ENCODE data around the gene KCNE3. TPM values are rescaled to one million over a fixed set of nuclear protein-coding genes. Genes with fewer than 3 reads are reported as not detected.

Gene KCNE3
- total and polyA plus RNA-seq, 2 experiments from 2014 or later = 2.3 to 10.6 TPM

DNA sequence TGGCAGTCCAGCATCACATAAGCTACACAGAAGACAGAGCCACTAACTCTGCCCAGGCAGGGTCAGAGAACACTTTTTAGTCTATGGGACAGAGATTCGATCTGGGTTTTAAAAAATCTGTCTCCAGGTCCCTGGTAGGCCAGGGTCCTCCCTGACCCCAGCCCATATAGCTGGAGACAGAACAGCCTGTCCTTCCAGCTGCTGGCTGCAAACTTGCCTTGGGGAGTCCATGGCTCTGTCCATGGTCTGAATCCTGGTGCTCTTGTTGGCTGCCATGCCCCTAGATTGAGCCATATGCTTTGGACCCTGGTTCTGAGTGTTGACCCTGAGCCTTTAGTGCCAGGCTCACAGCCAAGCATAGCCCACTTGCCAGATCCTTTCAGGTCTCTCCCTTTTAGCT, 39.5 kb upstream of the KCNE3 start:
- peaks cover 9% of the 10 kb centered on the region; the same call in 2 of the 3 replicates for H3K36me3 Mint-ChIP-seq (ENCODE audit: low read depth)
- H3K4me1 Mint-ChIP-seq = no peaks in the 10 kb centered on the region
- no peak overlapping the region for H3K27ac ChIP-seq (ENCODE audit: low read depth)
- no peaks in the 10 kb centered on the region for H3K9me2 ChIP-seq (ENCODE audit: insufficient read depth)
- H3K4me3 ChIP-seq = no peak overlapping the region
- TF ChIP-seq, protein P1, sequence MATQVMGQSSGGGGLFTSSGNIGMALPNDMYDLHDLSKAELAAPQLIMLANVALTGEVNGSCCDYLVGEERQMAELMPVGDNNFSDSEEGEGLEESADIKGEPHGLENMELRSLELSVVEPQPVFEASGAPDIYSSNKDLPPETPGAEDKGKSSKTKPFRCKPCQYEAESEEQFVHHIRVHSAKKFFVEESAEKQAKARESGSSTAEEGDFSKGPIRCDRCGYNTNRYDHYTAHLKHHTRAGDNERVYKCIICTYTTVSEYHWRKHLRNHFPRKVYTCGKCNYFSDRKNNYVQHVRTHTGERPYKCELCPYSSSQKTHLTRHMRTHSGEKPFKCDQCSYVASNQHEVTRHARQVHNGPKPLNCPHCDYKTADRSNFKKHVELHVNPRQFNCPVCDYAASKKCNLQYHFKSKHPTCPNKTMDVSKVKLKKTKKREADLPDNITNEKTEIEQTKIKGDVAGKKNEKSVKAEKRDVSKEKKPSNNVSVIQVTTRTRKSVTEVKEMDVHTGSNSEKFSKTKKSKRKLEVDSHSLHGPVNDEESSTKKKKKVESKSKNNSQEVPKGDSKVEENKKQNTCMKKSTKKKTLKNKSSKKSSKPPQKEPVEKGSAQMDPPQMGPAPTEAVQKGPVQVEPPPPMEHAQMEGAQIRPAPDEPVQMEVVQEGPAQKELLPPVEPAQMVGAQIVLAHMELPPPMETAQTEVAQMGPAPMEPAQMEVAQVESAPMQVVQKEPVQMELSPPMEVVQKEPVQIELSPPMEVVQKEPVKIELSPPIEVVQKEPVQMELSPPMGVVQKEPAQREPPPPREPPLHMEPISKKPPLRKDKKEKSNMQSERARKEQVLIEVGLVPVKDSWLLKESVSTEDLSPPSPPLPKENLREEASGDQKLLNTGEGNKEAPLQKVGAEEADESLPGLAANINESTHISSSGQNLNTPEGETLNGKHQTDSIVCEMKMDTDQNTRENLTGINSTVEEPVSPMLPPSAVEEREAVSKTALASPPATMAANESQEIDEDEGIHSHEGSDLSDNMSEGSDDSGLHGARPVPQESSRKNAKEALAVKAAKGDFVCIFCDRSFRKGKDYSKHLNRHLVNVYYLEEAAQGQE (IDR thresholded peaks at IDR 0.05; ENCODE audit: unreplicated experiment) = peak; percentile 71
- TF ChIP-seq, protein P2, sequence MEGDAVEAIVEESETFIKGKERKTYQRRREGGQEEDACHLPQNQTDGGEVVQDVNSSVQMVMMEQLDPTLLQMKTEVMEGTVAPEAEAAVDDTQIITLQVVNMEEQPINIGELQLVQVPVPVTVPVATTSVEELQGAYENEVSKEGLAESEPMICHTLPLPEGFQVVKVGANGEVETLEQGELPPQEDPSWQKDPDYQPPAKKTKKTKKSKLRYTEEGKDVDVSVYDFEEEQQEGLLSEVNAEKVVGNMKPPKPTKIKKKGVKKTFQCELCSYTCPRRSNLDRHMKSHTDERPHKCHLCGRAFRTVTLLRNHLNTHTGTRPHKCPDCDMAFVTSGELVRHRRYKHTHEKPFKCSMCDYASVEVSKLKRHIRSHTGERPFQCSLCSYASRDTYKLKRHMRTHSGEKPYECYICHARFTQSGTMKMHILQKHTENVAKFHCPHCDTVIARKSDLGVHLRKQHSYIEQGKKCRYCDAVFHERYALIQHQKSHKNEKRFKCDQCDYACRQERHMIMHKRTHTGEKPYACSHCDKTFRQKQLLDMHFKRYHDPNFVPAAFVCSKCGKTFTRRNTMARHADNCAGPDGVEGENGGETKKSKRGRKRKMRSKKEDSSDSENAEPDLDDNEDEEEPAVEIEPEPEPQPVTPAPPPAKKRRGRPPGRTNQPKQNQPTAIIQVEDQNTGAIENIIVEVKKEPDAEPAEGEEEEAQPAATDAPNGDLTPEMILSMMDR (conservative IDR thresholded peaks at IDR 0.05; ENCODE audit: low read depth in 2 of 2) = no peak
- TF ChIP-seq, protein P3, sequence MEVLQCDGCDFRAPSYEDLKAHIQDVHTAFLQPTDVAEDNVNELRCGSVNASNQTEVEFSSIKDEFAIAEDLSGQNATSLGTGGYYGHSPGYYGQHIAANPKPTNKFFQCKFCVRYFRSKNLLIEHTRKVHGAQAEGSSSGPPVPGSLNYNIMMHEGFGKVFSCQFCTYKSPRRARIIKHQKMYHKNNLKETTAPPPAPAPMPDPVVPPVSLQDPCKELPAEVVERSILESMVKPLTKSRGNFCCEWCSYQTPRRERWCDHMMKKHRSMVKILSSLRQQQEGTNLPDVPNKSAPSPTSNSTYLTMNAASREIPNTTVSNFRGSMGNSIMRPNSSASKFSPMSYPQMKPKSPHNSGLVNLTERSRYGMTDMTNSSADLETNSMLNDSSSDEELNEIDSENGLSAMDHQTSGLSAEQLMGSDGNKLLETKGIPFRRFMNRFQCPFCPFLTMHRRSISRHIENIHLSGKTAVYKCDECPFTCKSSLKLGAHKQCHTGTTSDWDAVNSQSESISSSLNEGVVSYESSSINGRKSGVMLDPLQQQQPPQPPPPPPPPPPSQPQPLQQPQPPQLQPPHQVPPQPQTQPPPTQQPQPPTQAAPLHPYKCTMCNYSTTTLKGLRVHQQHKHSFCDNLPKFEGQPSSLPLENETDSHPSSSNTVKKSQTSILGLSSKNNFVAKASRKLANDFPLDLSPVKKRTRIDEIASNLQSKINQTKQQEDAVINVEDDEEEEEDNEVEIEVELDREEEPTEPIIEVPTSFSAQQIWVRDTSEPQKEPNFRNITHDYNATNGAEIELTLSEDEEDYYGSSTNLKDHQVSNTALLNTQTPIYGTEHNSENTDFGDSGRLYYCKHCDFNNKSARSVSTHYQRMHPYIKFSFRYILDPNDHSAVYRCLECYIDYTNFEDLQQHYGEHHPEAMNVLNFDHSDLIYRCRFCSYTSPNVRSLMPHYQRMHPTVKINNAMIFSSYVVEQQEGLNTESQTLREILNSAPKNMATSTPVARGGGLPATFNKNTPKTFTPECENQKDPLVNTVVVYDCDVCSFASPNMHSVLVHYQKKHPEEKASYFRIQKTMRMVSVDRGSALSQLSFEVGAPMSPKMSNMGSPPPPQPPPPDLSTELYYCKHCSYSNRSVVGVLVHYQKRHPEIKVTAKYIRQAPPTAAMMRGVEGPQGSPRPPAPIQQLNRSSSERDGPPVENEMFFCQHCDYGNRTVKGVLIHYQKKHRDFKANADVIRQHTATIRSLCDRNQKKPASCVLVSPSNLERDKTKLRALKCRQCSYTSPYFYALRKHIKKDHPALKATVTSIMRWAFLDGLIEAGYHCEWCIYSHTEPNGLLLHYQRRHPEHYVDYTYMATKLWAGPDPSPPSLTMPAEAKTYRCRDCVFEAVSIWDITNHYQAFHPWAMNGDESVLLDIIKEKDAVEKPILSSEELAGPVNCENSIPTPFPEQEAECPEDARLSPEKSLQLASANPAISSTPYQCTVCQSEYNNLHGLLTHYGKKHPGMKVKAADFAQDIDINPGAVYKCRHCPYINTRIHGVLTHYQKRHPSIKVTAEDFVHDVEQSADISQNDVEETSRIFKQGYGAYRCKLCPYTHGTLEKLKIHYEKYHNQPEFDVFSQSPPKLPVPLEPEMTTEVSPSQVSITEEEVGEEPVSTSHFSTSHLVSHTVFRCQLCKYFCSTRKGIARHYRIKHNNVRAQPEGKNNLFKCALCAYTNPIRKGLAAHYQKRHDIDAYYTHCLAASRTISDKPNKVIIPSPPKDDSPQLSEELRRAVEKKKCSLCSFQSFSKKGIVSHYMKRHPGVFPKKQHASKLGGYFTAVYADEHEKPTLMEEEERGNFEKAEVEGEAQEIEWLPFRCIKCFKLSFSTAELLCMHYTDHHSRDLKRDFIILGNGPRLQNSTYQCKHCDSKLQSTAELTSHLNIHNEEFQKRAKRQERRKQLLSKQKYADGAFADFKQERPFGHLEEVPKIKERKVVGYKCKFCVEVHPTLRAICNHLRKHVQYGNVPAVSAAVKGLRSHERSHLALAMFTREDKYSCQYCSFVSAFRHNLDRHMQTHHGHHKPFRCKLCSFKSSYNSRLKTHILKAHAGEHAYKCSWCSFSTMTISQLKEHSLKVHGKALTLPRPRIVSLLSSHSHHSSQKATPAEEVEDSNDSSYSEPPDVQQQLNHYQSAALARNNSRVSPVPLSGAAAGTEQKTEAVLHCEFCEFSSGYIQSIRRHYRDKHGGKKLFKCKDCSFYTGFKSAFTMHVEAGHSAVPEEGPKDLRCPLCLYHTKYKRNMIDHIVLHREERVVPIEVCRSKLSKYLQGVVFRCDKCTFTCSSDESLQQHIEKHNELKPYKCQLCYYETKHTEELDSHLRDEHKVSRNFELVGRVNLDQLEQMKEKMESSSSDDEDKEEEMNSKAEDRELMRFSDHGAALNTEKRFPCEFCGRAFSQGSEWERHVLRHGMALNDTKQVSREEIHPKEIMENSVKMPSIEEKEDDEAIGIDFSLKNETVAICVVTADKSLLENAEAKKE (CRISPR knock-in tag; IDR thresholded peaks at IDR 0.05) = no peak
- TF ChIP-seq EZH2phosphoT487 (IDR thresholded peaks at IDR 0.05; ENCODE audit: unreplicated experiment) = no peak
- no peak for TF ChIP-seq ZNF114 (CRISPR knock-in tag; IDR thresholded peaks at IDR 0.05)
- TF ChIP-seq CREB1 (CRISPR knock-in tag; IDR thresholded peaks at IDR 0.05; ENCODE audit: low read depth) = no peak
- no peak for TF ChIP-seq POLR2AphosphoS5 (IDR thresholded peaks at IDR 0.05; ENCODE audit: low read depth)
- TF ChIP-seq, protein P4, sequence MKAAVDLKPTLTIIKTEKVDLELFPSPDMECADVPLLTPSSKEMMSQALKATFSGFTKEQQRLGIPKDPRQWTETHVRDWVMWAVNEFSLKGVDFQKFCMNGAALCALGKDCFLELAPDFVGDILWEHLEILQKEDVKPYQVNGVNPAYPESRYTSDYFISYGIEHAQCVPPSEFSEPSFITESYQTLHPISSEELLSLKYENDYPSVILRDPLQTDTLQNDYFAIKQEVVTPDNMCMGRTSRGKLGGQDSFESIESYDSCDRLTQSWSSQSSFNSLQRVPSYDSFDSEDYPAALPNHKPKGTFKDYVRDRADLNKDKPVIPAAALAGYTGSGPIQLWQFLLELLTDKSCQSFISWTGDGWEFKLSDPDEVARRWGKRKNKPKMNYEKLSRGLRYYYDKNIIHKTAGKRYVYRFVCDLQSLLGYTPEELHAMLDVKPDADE (IDR thresholded peaks at IDR 0.05) = no peak
- no peak overlapping the region for H3K4me2 ChIP-seq
- H3K79me2 ChIP-seq (replicated peaks; ENCODE audit: insufficient read depth) = no peaks in the 10 kb centered on the region
- H3K9me3 Mint-ChIP-seq = peaks cover 17% of the 10 kb centered on the region; the same call in 2 of the 3 replicates
- DNase-seq (ENCODE audit: low spot score) (no peak), ATAC-seq (no peak; the same call in 2 of the 3 replicates)
- no peak overlapping the region for H2AFZ ChIP-seq
- no peaks in the 10 kb centered on the region for H3F3A ChIP-seq (replicated peaks; ENCODE audit: low read depth)
- no peak overlapping the region for H3K4me3 Mint-ChIP-seq
- no peaks in the 10 kb centered on the region for H3K4me1 ChIP-seq (ENCODE audit: insufficient read depth)
- peaks cover 4% of the 10 kb centered on the region for H3K27me3 Mint-ChIP-seq (ENCODE audit: insufficient read depth, low read depth, poor library complexity)
- H3K36me3 ChIP-seq (ENCODE audit: insufficient read depth) = peaks cover 7% of the 10 kb centered on the region; the same call in 1 of the 2 replicates
- no peaks in the 10 kb centered on the region for H4K20me1 ChIP-seq (replicated peaks; ENCODE audit: insufficient read depth)
- H3K27me3 ChIP-seq (ENCODE audit: insufficient read depth) = no peaks in the 10 kb centered on the region
- no peak overlapping the region for H3K27ac Mint-ChIP-seq
